Gastroesophageal sphincter (tissue), 4 donors: Measurements from ENCODE around the gene GPR18. TPM values are rescaled to one million over a fixed set of nuclear protein-coding genes. Genes with fewer than 3 reads are reported as not detected.

Experiments
- ATAC-seq: fragments of 150-250 bp; one replicate; pipeline ENCODE4 v1.9.1; 2016; ENCODE audit warnings: mild to moderate bottlenecking, moderate library complexity
- H3K27ac ChIP-seq, 4 donors: fragments of 200-600 bp; sonication (generic) in 3 of 4; 1 replicate in 3 of 4; 2 replicates in 1 of 4; pipeline ENCODE4 v1.5.1; 2016 to 2019
- H3K27me3 ChIP-seq: fragments of 200-600 bp; sonication (generic); one replicate; pipeline ENCODE4 v1.5.1; 2019
- H3K36me3 ChIP-seq, 2 donors: fragments of 200-600 bp; sonication (generic); one replicate each; pipeline ENCODE4 v1.5.1; 2019; ENCODE audit warnings: control low read depth in 1 of 2
- H3K4me1 ChIP-seq, 3 donors: fragments of 200-600 bp; sonication (generic); 1 replicate in 2 of 3; 2 replicates in 1 of 3; pipeline ENCODE4 v1.5.1; 2016 to 2019; ENCODE audit warnings: control low read depth in 2 of 3
- H3K4me3 ChIP-seq, 2 donors: fragments of 200-600 bp; sonication (generic); one replicate each; pipeline ENCODE4 v1.5.1; 2019; ENCODE audit warnings: mild to moderate bottlenecking in 1 of 2, moderate library complexity in 1 of 2
- H3K9me3 ChIP-seq, 3 donors: fragments of 200-600 bp; sonication (generic); one replicate each; pipeline ENCODE4 v1.5.1; 2017 to 2019; ENCODE audit warnings: control low read depth in 2 of 3
- EP300 ChIP-seq: sonication (generic); formaldehyde crosslinking; IDR thresholded peaks from one replicate; pipeline ENCODE4 v1.6.1; 2017; ENCODE audit warnings: antibody characterized with exemption, mild to moderate bottlenecking
- POLR2A ChIP-seq, 2 donors: fragments of 450-650 bp; IDR thresholded peaks; one replicate each; pipeline ENCODE4 v1.6.1; 2017; ENCODE audit warnings: antibody characterized with exemption in 2 of 2, mild to moderate bottlenecking in 2 of 2, moderate library complexity in 1 of 2
- POLR2AphosphoS5 ChIP-seq: sonication (generic); formaldehyde crosslinking; IDR thresholded peaks from one replicate; pipeline ENCODE4 v1.6.1; 2017; ENCODE audit warnings: antibody characterized with exemption
- WGBS, 2 donors: methylation state at CpG; one replicate each; pipeline ENCODE4 v1.1.5; 2018; ENCODE audit warnings: low coverage in 1 of 2; 5-methylcytosine and 5-hydroxymethylcytosine counted together
- total RNA-seq, 4 donors: library from RNA; depleted of rRNA; stranded (reverse); fragments of >200 nt; gene quantifications; one replicate each; pipeline ENCODE4 v1.1.0, GENCODE V29; 2016
- TF ChIP-seq, protein P1 (sequence below), 4 experiments: fragments of 200-600 bp in 2 of 4; fragments of 450-650 bp in 2 of 4; sonication (generic) in 1 of 4; IDR thresholded peaks; one replicate each; pipeline ENCODE4 v1.5.1; 2017 to 2019; ENCODE audit warnings: antibody characterized with exemption in 4 of 4, mild to moderate bottlenecking in 2 of 4, moderate library complexity in 2 of 4

Gene GPR18
- total RNA-seq, 4 donors from 2014 or later, result not detected

- H3K4me3 ChIP-seq, result peak overlapping the region in 1 of 2 donors; percentile 36
- peak overlapping the region; percentile 27 to 58 (median 43) for H3K27ac ChIP-seq
- ATAC-seq, result no peak
These were observed 47.0 kb upstream of the GPR18 start for GRCh38 chr13:99305158-99305557.

DNA sequence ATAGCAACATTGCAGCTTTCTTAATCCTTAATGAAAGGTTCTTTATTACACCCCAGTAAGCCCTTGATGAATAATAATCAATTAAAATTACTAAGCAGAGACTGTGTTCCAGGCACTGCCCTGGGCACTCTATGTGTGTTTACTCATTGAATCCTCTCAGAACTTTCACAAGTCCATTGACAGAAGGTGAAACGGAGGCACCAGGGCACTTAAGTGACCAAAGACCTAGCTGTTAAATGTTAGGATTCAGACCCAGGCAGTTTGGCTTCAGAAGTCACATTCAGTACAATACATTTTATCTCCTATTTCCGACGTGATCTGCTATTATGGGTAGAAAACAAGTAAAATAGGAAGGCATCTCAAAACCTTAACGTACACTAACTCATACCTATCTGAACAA lies 46.4 kb upstream of the GPR18 start:
- H3K27me3 ChIP-seq, result no peaks in the 10 kb centered on the region
- no peaks in the 10 kb centered on the region for H3K9me3 ChIP-seq
- peak overlapping the region in 3 of 4 donors; percentile 29 to 58 (median 57) for H3K27ac ChIP-seq
- TF ChIP-seq, protein P1, sequence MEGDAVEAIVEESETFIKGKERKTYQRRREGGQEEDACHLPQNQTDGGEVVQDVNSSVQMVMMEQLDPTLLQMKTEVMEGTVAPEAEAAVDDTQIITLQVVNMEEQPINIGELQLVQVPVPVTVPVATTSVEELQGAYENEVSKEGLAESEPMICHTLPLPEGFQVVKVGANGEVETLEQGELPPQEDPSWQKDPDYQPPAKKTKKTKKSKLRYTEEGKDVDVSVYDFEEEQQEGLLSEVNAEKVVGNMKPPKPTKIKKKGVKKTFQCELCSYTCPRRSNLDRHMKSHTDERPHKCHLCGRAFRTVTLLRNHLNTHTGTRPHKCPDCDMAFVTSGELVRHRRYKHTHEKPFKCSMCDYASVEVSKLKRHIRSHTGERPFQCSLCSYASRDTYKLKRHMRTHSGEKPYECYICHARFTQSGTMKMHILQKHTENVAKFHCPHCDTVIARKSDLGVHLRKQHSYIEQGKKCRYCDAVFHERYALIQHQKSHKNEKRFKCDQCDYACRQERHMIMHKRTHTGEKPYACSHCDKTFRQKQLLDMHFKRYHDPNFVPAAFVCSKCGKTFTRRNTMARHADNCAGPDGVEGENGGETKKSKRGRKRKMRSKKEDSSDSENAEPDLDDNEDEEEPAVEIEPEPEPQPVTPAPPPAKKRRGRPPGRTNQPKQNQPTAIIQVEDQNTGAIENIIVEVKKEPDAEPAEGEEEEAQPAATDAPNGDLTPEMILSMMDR (IDR thresholded peaks at IDR 0.05), result no peak
- TF ChIP-seq POLR2A (IDR thresholded peaks at IDR 0.05) (no peak), EP300 (no peak), POLR2AphosphoS5 (no peak)
- peaks cover 7 to 75% (median 8%) of the 10 kb centered on the region in 3 donors for H3K4me1 ChIP-seq
- peak overlapping the region in 1 of 2 donors; percentile 36 for H3K4me3 ChIP-seq
- 50 to 76% methylated on average over 2 to 4 of the region's 4 CpGs for WGBS, 2 donors
- no peaks in the 10 kb centered on the region for H3K36me3 ChIP-seq
- no peak for ATAC-seq

More at GRCh38 chr13:99305158-99305557, 47.0 kb upstream of the GPR18 start:
- H3K9me3 ChIP-seq, result no peaks in the 10 kb centered on the region
- 53 to 77% methylated on average over 4 of the region's 5 CpGs for WGBS, 2 donors
- peaks cover 10 to 77% (median 13%) of the 10 kb centered on the region in 3 donors for H3K4me1 ChIP-seq
- TF ChIP-seq POLR2A (IDR thresholded peaks at IDR 0.05) (no peak), EP300 (no peak), POLR2AphosphoS5 (no peak)
- TF ChIP-seq, protein P1 (IDR thresholded peaks at IDR 0.05), result no peak
- H3K36me3 ChIP-seq, result no peaks in the 10 kb centered on the region
- no peaks in the 10 kb centered on the region for H3K27me3 ChIP-seq

DNA sequence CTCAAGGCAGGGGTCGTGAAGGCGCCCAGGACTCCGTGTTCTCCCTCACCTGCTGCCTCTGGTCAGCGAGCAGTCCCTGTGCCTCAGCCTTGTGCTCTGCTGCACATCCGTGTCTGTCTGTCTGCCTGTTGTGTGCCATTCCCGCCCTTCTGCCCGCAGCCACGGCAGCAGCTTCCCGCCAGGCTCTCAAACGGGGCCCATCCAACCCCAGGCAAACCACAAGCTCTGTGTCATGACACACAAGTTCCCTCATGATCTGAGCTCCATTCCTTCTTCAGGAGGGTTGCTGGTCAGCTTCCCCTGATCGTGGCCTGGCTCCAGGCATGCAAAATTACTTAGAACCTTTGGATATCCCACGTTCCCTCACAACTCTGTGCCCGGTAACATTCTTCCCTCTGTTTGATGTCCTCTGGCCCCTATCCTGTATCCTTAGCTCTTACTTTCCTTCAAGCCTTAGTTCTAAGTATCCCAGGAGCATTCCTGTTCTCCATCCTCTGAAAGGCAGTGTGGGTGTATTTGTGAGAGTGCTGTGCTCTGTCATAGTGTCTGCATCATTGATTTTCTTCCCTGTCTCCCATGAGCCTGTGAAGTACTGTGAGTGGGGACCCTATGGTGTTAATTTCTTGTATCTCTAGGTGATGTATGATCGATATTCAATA lies 45.8 kb upstream of the GPR18 start:
- peak overlapping the region in 1 of 2 donors; percentile 15 for H3K4me3 ChIP-seq
- peaks cover 7 to 74% (median 8%) of the 10 kb centered on the region in 3 donors for H3K4me1 ChIP-seq
- TF ChIP-seq, protein P1 (IDR thresholded peaks at IDR 0.05), result no peak
- TF ChIP-seq POLR2A (IDR thresholded peaks at IDR 0.05), result peak in 1 of 2 donors; percentile 16
- ATAC-seq, result no peak
- no peaks in the 10 kb centered on the region for H3K27me3 ChIP-seq
- H3K36me3 ChIP-seq, result no peaks in the 10 kb centered on the region
- WGBS, 2 donors, result 67 to 83% methylated on average over 3 to 5 of the region's 14 CpGs
- peak overlapping the region in 3 of 4 donors; percentile 22 to 58 (median 29) for H3K27ac ChIP-seq
- H3K9me3 ChIP-seq, result no peaks in the 10 kb centered on the region

GRCh38 chr13:99302637-99303505 lies 44.7 kb upstream of the GPR18 start:
- Histone ChIP-seq H3K4me1 (peaks cover 2 to 70% (median 3%) of the 10 kb centered on the region in 3 donors), H3K9me3 (no peaks in the 10 kb centered on the region), H3K4me3 (no peak overlapping the region), H3K27me3 (no peaks in the 10 kb centered on the region), H3K27ac (peak overlapping the region in 2 of 4 donors; percentile 5 to 27), H3K36me3 (no peaks in the 10 kb centered on the region)
- TF ChIP-seq POLR2AphosphoS5 (no peak), EP300 (no peak), POLR2A (IDR thresholded peaks at IDR 0.05) (no peak)
- TF ChIP-seq, protein P1 (IDR thresholded peaks at IDR 0.05), result no peak
- no peak for ATAC-seq
- 94 to 95% methylated on average over 3 to 6 of the region's 8 CpGs for WGBS, 2 donors
